Common myeloid progenitor, CD34-positive (primary cell): ENCODE data around the gene CYP27A1.

ENCODE experiments used
- CTCF ChIA-PET: fragments of 350-600 bp; sonication (Branson Sonifier 250); formaldehyde crosslinking; loops from one replicate; lab custom pipeline; 2021; ENCODE audit warnings: antibody characterized with exemption; lab: Charles Lee
- POLR2A ChIA-PET: fragments of 350-600 bp; sonication (Branson Sonifier 250); formaldehyde crosslinking; loops from one replicate; lab custom pipeline; 2021; ENCODE audit warnings: antibody characterized with exemption; lab: Charles Lee
- DNase-seq, 3 donors: peaks; one replicate each; pipeline versions ENCODE4 v3.0.0 to v3.0.0-alpha.2; 2013
- H3K27ac ChIP-seq, 2 experiments: 1 replicate in 1 of 2; 2 replicates in 1 of 2; pipeline ENCODE4 v1.7.0; 2013; ENCODE audit warnings: inconsistent platforms in 2 of 2, low read length in 2 of 2, mild to moderate bottlenecking in 2 of 2, low read depth in 1 of 2, moderate library complexity in 1 of 2; ENCODE audit not compliant: severe bottlenecking in 2 of 2, insufficient read depth in 1 of 2, poor library complexity in 1 of 2
- H3K27me3 ChIP-seq, 5 experiments: replicated peaks in 2 of 5; 1 replicate in 3 of 5; 2 replicates in 2 of 5; pipeline versions ENCODE4 v1.6.1 to v1.7.0; 2013; ENCODE audit warnings: low read length in 4 of 5, mild to moderate bottlenecking in 2 of 5, moderate library complexity in 2 of 5, inconsistent platforms in 1 of 5; ENCODE audit not compliant: insufficient read depth in 5 of 5, control insufficient read depth in 4 of 5
- H3K36me3 ChIP-seq, 4 experiments: 1 replicate in 2 of 4; 2 replicates in 2 of 4; pipeline versions ENCODE4 v1.6.1 to v1.7.0; 2013; ENCODE audit warnings: low read length in 3 of 4, control low read depth in 1 of 4, mild to moderate bottlenecking in 1 of 4; ENCODE audit not compliant: control insufficient read depth in 4 of 4, insufficient read depth in 4 of 4
- H3K4me1 ChIP-seq, 4 experiments: 1 replicate in 3 of 4; 2 replicates in 1 of 4; pipeline versions ENCODE4 v1.6.1 to v1.7.1; 2013; ENCODE audit warnings: low read length in 3 of 4, mild to moderate bottlenecking in 3 of 4, control low read depth in 1 of 4, inconsistent platforms in 1 of 4, moderate library complexity in 1 of 4; ENCODE audit not compliant: control insufficient read depth in 4 of 4, insufficient read depth in 4 of 4; ENCODE audit errors: control extremely low read depth in 1 of 4
- H3K4me3 ChIP-seq, 7 experiments: 1 replicate in 4 of 7; 2 replicates in 3 of 7; pipeline versions ENCODE4 v1.5.1 to v1.7.0; 2013; ENCODE audit warnings: mild to moderate bottlenecking in 7 of 7, low read length in 6 of 7, moderate library complexity in 6 of 7, inconsistent platforms in 2 of 7, low read depth in 2 of 7, control low read depth in 1 of 7; ENCODE audit not compliant: insufficient read depth in 4 of 7, control insufficient read depth in 1 of 7; ENCODE audit errors: extremely low read depth in 1 of 7
- H3K9me3 ChIP-seq, 5 experiments: 1 replicate in 4 of 5; 2 replicates in 1 of 5; pipeline versions ENCODE4 v1.6.1 to v1.7.1; 2013; ENCODE audit warnings: low read length in 4 of 5, mild to moderate bottlenecking in 2 of 5, inconsistent platforms in 1 of 5, low read depth in 1 of 5, moderate library complexity in 1 of 5; ENCODE audit not compliant: control insufficient read depth in 4 of 5, insufficient read depth in 2 of 5; ENCODE audit errors: control extremely low read depth in 1 of 5
- WGBS: methylation state at CpG from one replicate; pipeline ENCODE4 v1.1.5; 2013; ENCODE audit not compliant: insufficient coverage; 5-methylcytosine and 5-hydroxymethylcytosine counted together

Gene CYP27A1

GRCh38 chr2:218822622-218823021 is 40.7 kb downstream of the CYP27A1 start:
- no peak overlapping the region for H3K27ac ChIP-seq
- no peaks in the 10 kb centered on the region for H3K9me3 ChIP-seq
- H3K4me1 ChIP-seq: no peaks in the 10 kb centered on the region
- 89% methylated on average over 7 of the region's 7 CpGs for WGBS
- ChIA-PET POLR2A (no interaction called here), CTCF (interaction anchor here (1.0 kb wide), 1 partner anchor 30 kb away, joined by 3 read pairs; no protein-coding TSS in a partner anchor)
- DNase-seq: no peak
- no peak overlapping the region for H3K4me3 ChIP-seq
- H3K27me3 ChIP-seq: peaks cover 0 to 10% (median 2%) of the 10 kb centered on the region in 5 experiments
- no peaks in the 10 kb centered on the region for H3K36me3 ChIP-seq

- WGBS: 92% methylated on average over 8 of the region's 9 CpGs
- H3K27me3 ChIP-seq: peaks cover 0 to 13% (median 2%) of the 10 kb centered on the region in 5 experiments
- H3K4me1 ChIP-seq: no peaks in the 10 kb centered on the region
- no peak overlapping the region for H3K4me3 ChIP-seq
- no peaks in the 10 kb centered on the region for H3K9me3 ChIP-seq
- no peak overlapping the region for H3K27ac ChIP-seq
- DNase-seq: no peak
- ChIA-PET POLR2A (no interaction called here), CTCF (interaction anchor here (1.0 to 1.3 kb wide), 2 partner anchors 29 to 115 kb away, joined by 3 read pairs; no protein-coding TSS in a partner anchor)
- H3K36me3 ChIP-seq: no peaks in the 10 kb centered on the region
Observed at GRCh38 chr2:218823196-218823855, 41.4 kb downstream of the CYP27A1 start.

- DNase-seq: no peak
- CTCF ChIA-PET: interaction anchor here (1.3 kb wide), 1 partner anchor 116 kb away, joined by 3 read pairs; no protein-coding TSS in a partner anchor
Observed at GRCh38 chr2:218824004-218824403, 42.1 kb downstream of the CYP27A1 start.

GRCh38 chr2:218826791-218827190 is 44.8 kb downstream of the CYP27A1 start:
- no peak overlapping the region for H3K4me3 ChIP-seq
- H3K4me1 ChIP-seq: no peaks in the 10 kb centered on the region
- POLR2A ChIA-PET: no interaction called here
- peaks cover 0 to 22% (median under 1%) of the 10 kb centered on the region in 5 experiments for H3K27me3 ChIP-seq
- H3K36me3 ChIP-seq: no peaks in the 10 kb centered on the region
- H3K9me3 ChIP-seq: no peaks in the 10 kb centered on the region
- CTCF ChIA-PET: no interaction called here
- no peak for DNase-seq
- WGBS: 90% methylated on average over 10 of the region's 10 CpGs
- H3K27ac ChIP-seq: no peak overlapping the region

More at GRCh38 chr2:218824004-218824403, 42.1 kb downstream of the CYP27A1 start:
- H3K4me3 ChIP-seq: no peak overlapping the region
- no peaks in the 10 kb centered on the region for H3K36me3 ChIP-seq
- H3K27ac ChIP-seq: no peak overlapping the region
- POLR2A ChIA-PET: no interaction called here
- peaks cover 0 to 14% (median 2%) of the 10 kb centered on the region in 5 experiments for H3K27me3 ChIP-seq
- no peaks in the 10 kb centered on the region for H3K9me3 ChIP-seq
- no peaks in the 10 kb centered on the region for H3K4me1 ChIP-seq
- 90% methylated on average over 7 of the region's 7 CpGs for WGBS

GRCh38 chr2:218827701-218828476 is 45.9 kb downstream of the CYP27A1 start:
- 80% methylated on average over 11 of the region's 14 CpGs for WGBS
- no peaks in the 10 kb centered on the region for H3K9me3 ChIP-seq
- POLR2A ChIA-PET: no interaction called here
- CTCF ChIA-PET: no interaction called here
- no peaks in the 10 kb centered on the region for H3K4me1 ChIP-seq
- H3K27me3 ChIP-seq: peaks cover 0 to 33% (median 7%) of the 10 kb centered on the region in 5 experiments
- no peak overlapping the region for H3K4me3 ChIP-seq
- H3K27ac ChIP-seq: no peak overlapping the region
- H3K36me3 ChIP-seq: no peaks in the 10 kb centered on the region
- no peak for DNase-seq

GRCh38 chr2:218828477-218828778 is 46.5 kb downstream of the CYP27A1 start:
- no peaks in the 10 kb centered on the region for H3K4me1 ChIP-seq
- no peaks in the 10 kb centered on the region for H3K36me3 ChIP-seq
- ChIA-PET CTCF (interaction anchor here (0.9 kb wide), 1 partner anchor 20 kb away, joined by 4 read pairs; no protein-coding TSS in a partner anchor), POLR2A (no interaction called here)
- H3K27ac ChIP-seq: no peak overlapping the region
- no peaks in the 10 kb centered on the region for H3K9me3 ChIP-seq
- no peak for DNase-seq
- H3K4me3 ChIP-seq: no peak overlapping the region
- peaks cover 0 to 39% (median 8%) of the 10 kb centered on the region in 5 experiments for H3K27me3 ChIP-seq
- WGBS: 97% methylated on average over 3 of the region's 4 CpGs
